A549 (cell line): Measurements from ENCODE around the gene HS3ST3B1.

Source experiments
- CTCF ChIP-seq: fragments of >200 bp; sonication (Bioruptor Twin); formaldehyde crosslinking; IDR thresholded peaks from 3 replicates; pipeline ENCODE4 v1.5.1; 2016
- EP300 ChIP-seq, 2 experiments: fragments of >200 bp; sonication (Bioruptor Twin); formaldehyde crosslinking; IDR thresholded peaks; 2 replicates in 1 of 2; 3 replicates in 1 of 2; pipeline ENCODE4 v1.6.1; 2016 to 2017
- POLR2A ChIP-seq: IDR thresholded peaks from 2 replicates; pipeline ENCODE4 v1.6.1; 2012; ENCODE audit warnings: mild to moderate bottlenecking, low read length
- REST ChIP-seq: fragments of 200-600 bp; sonication (generic); IDR thresholded peaks from 2 replicates; pipeline ENCODE4 v1.6.1; 2016; ENCODE audit warnings: antibody characterized with exemption, mild to moderate bottlenecking, moderate library complexity

- TF ChIP-seq CTCF (no peak), POLR2A (no peak), EP300 (IDR thresholded peaks at IDR 0.05) (no peak), REST (no peak)
These were observed 50.6 kb downstream of the HS3ST3B1 start for GRCh38 chr17:14351493-14351892.
